OCI-LY7 (cell line): ENCODE data around the gene DEXI.

Experiments
- EZH2phosphoT487 ChIP-seq: fragments of 200-600 bp; sonication (generic); IDR thresholded peaks from 2 replicates; pipeline ENCODE4 v1.6.1; 2018; ENCODE audit warnings: low read depth, borderline replicate concordance, mild to moderate bottlenecking, mixed run types, antibody characterized with exemption, low read length, moderate library complexity, mixed read lengths
- TF ChIP-seq, protein P1 (sequence below): fragments of 200-600 bp; sonication (generic); conservative IDR thresholded peaks from 2 replicates; pipeline ENCODE4 v1.5.1; 2014; ENCODE audit warnings: mild to moderate bottlenecking, antibody characterized with exemption, low read length, moderate library complexity, mixed read lengths

DNA sequence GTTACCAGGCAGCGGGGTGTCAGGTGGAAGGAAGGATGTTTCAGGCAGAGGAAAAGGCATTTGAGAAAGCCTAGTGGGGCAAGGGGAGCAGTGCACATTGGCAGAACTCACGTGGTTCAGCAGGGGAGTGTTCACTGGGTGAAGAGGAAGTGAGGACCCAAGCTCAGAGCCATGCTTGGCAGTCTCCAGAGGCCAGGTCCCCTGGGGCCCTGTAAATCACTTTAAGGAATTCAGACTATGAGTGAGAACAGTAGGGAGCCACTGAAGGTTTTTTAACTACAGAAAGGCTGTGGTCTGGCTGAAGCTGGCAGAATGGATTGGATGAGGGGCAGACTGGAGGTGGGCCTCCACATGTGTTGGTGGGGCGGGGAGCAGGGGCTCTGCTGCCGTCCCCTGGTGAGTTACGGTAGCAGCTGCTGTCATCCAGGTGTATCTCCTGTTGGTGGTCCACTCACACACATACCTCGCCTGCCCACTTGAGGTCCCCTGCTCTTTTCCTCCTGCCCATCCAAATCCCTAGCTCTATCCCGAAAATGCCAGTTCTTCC, 7.2 kb upstream of the DEXI start:
- TF ChIP-seq, protein P1, sequence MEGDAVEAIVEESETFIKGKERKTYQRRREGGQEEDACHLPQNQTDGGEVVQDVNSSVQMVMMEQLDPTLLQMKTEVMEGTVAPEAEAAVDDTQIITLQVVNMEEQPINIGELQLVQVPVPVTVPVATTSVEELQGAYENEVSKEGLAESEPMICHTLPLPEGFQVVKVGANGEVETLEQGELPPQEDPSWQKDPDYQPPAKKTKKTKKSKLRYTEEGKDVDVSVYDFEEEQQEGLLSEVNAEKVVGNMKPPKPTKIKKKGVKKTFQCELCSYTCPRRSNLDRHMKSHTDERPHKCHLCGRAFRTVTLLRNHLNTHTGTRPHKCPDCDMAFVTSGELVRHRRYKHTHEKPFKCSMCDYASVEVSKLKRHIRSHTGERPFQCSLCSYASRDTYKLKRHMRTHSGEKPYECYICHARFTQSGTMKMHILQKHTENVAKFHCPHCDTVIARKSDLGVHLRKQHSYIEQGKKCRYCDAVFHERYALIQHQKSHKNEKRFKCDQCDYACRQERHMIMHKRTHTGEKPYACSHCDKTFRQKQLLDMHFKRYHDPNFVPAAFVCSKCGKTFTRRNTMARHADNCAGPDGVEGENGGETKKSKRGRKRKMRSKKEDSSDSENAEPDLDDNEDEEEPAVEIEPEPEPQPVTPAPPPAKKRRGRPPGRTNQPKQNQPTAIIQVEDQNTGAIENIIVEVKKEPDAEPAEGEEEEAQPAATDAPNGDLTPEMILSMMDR, result peak; percentile 75
- TF ChIP-seq EZH2phosphoT487, result no peak
